CD4-positive, alpha-beta T cell (primary cell): Measurements from ENCODE around the gene TTC21B. TPM values are rescaled to one million over a fixed set of nuclear protein-coding genes. Genes with fewer than 3 reads are reported as not detected.

Experiments
- ATAC-seq: fragments of 200-7000 bp; cut with Tn5 transposase; one replicate; pipeline ENCODE4 v1.10.0; 2022; ENCODE audit warnings: mild to moderate bottlenecking; ENCODE audit not compliant: poor library complexity
- CTCF ChIA-PET: fragments of 350-600 bp; sonication (Branson Sonifier 250); formaldehyde crosslinking; loops from one replicate; lab custom pipeline; 2021; ENCODE audit warnings: antibody characterized with exemption, inconsistent platforms; lab: Charles Lee
- POLR2A ChIA-PET: fragments of 350-600 bp; sonication (Branson Sonifier 250); formaldehyde crosslinking; loops from one replicate; lab custom pipeline; 2021; ENCODE audit warnings: antibody characterized with exemption, inconsistent platforms; lab: Charles Lee
- DNase-seq, 14 experiments: peaks; one replicate each; pipeline ENCODE4 v3.0.0-alpha.2; 2013 to 2020; ENCODE audit warnings: mixed read lengths in 2 of 14
- H3K27ac ChIP-seq, 2 donors: one replicate each; pipeline versions ENCODE4 v1.5.1 to v1.7.0; 2013; ENCODE audit warnings: low read length in 2 of 2, low read depth in 1 of 2, mild to moderate bottlenecking in 1 of 2
- H3K27me3 ChIP-seq, 2 experiments: 1 replicate in 1 of 2; 2 replicates in 1 of 2; pipeline versions ENCODE4 v1.6.1 to v1.7.0; 2013; ENCODE audit warnings: low read length in 2 of 2, control low read depth in 1 of 2, mild to moderate bottlenecking in 1 of 2, moderate library complexity in 1 of 2; ENCODE audit not compliant: insufficient read depth in 2 of 2, control insufficient read depth in 1 of 2
- H3K36me3 ChIP-seq: one replicate; pipeline ENCODE4 v1.6.1; 2013; ENCODE audit warnings: low read length, control low read depth; ENCODE audit not compliant: insufficient read depth
- H3K4me1 ChIP-seq: one replicate; pipeline ENCODE4 v1.6.1; 2013; ENCODE audit warnings: low read length, control low read depth; ENCODE audit not compliant: insufficient read depth
- H3K4me3 ChIP-seq: one replicate; pipeline ENCODE4 v1.5.1; 2013; ENCODE audit warnings: mild to moderate bottlenecking, low read length, moderate library complexity
- H3K9me3 ChIP-seq, 2 experiments: 1 replicate in 1 of 2; 2 replicates in 1 of 2; pipeline versions ENCODE4 v1.6.1 to v1.7.0; 2013; ENCODE audit warnings: low read length in 2 of 2, mild to moderate bottlenecking in 2 of 2, control low read depth in 1 of 2, moderate library complexity in 1 of 2; ENCODE audit not compliant: control insufficient read depth in 1 of 2, insufficient read depth in 1 of 2
- H3K27ac Mint-ChIP-seq: one replicate; pipeline ENCODE4 v1.8.0; 2020; ENCODE audit warnings: mixed read lengths
- H3K27me3 Mint-ChIP-seq: one replicate; pipeline ENCODE4 v1.8.0; 2021; ENCODE audit warnings: mixed read lengths
- H3K36me3 Mint-ChIP-seq: one replicate; pipeline ENCODE4 v1.8.0; 2021; ENCODE audit warnings: low read depth, mixed read lengths
- H3K4me1 Mint-ChIP-seq: one replicate; pipeline ENCODE4 v1.8.0; 2021; ENCODE audit warnings: low read depth, mixed read lengths
- H3K4me3 Mint-ChIP-seq: one replicate; pipeline ENCODE4 v1.8.0; 2020; ENCODE audit warnings: mild to moderate bottlenecking, mixed read lengths
- H3K9me3 Mint-ChIP-seq: one replicate; pipeline ENCODE4 v1.8.0; 2020; ENCODE audit warnings: mixed read lengths
- CTCF ChIP-seq: fragments of 200-600 bp; IDR thresholded peaks from one replicate; pipeline ENCODE4 v1.8.0; 2022; ENCODE audit warnings: antibody characterized with exemption, mild to moderate bottlenecking
- intact Hi-C, 2 experiments: fragments of 100-400 bp; cut with DNase I in 1 of 2; cut with micrococcal nuclease in 1 of 2; formaldehyde crosslinking; loops; one replicate each; pipeline versions ENCODE4 v1.15.1 to v1.9.0; 2023 to 2025; cut with DNase I, micrococcal nuclease
- total RNA-seq, 174 experiments: library from RNA in 2 of 174; stranded (reverse) in 2 of 174; gene quantifications; one replicate each; pipeline ENCODE4 v1.2.3 and lab custom pipeline; 2021 to 2026

The TTC21B gene
- total RNA-seq, 2 experiments from 2014 or later: 22.9 to 25.4 TPM

GRCh38 chr2:165857876-165858275 lies 95.7 kb downstream of the TTC21B start:
- ChIA-PET CTCF (no interaction called here), POLR2A (no interaction called here)
- DNase-seq (no peak), ATAC-seq (no peak)
- H3K9me3 ChIP-seq: peaks cover 20 to 27% of the 10 kb centered on the region in 2 experiments
- no peak overlapping the region for H3K27ac ChIP-seq
- no peaks in the 10 kb centered on the region for H3K4me1 ChIP-seq
- Mint-ChIP-seq H3K9me3 (peaks cover 7% of the 10 kb centered on the region), H3K4me3 (no peak overlapping the region), H3K27ac (no peak overlapping the region), H3K27me3 (no peaks in the 10 kb centered on the region), H3K4me1 (no peaks in the 10 kb centered on the region), H3K36me3 (peaks cover 54% of the 10 kb centered on the region)
- H3K36me3 ChIP-seq: no peaks in the 10 kb centered on the region
- H3K27me3 ChIP-seq: no peaks in the 10 kb centered on the region
- H3K4me3 ChIP-seq: no peak overlapping the region
- no peak for TF ChIP-seq CTCF
- intact Hi-C loops: no loop called here

GRCh38 chr2:165852394-165852793 lies 101.2 kb downstream of the TTC21B start:
- Histone ChIP-seq H3K4me3 (no peak overlapping the region), H3K9me3 (peaks cover 19 to 22% of the 10 kb centered on the region in 2 experiments), H3K36me3 (no peaks in the 10 kb centered on the region), H3K27me3 (no peaks in the 10 kb centered on the region), H3K27ac (no peak overlapping the region), H3K4me1 (no peaks in the 10 kb centered on the region)
- Mint-ChIP-seq H3K36me3 (peaks cover 46% of the 10 kb centered on the region), H3K4me3 (no peak overlapping the region), H3K27me3 (no peaks in the 10 kb centered on the region), H3K27ac (no peak overlapping the region), H3K4me1 (no peaks in the 10 kb centered on the region), H3K9me3 (peaks cover 14% of the 10 kb centered on the region)
- no peak for TF ChIP-seq CTCF
- ATAC-seq (no peak), DNase-seq (no peak)
- POLR2A ChIA-PET: no interaction called here
- CTCF ChIA-PET: no interaction called here
- intact Hi-C loops: no loop called here

- ATAC-seq (no peak), DNase-seq (no peak)
- CTCF ChIA-PET: interaction anchor here (0.7 kb wide), 1 partner anchor 83 kb away, joined by 3 read pairs; no protein-coding TSS in a partner anchor
- Histone ChIP-seq H3K9me3 (peaks cover 0 to 4% of the 10 kb centered on the region in 2 experiments), H3K4me3 (no peak overlapping the region), H3K27me3 (no peaks in the 10 kb centered on the region), H3K4me1 (no peaks in the 10 kb centered on the region), H3K36me3 (no peaks in the 10 kb centered on the region), H3K27ac (no peak overlapping the region)
- intact Hi-C loops: no loop called here
- H3K27ac Mint-ChIP-seq: no peak overlapping the region
- H3K4me3 Mint-ChIP-seq: no peak overlapping the region
- peaks cover 4% of the 10 kb centered on the region for H3K36me3 Mint-ChIP-seq
- no peaks in the 10 kb centered on the region for H3K4me1 Mint-ChIP-seq
- POLR2A ChIA-PET: no interaction called here
- H3K9me3 Mint-ChIP-seq: peaks cover 8% of the 10 kb centered on the region
- TF ChIP-seq CTCF: no peak
- H3K27me3 Mint-ChIP-seq: no peaks in the 10 kb centered on the region
These were observed 106.6 kb downstream of the TTC21B start for GRCh38 chr2:165847001-165847400.
